Cardiac fibroblast (primary cell): ENCODE measurements around the gene PTPRT.

Source experiments
- DNase-seq, 2 donors: peaks; one replicate each; pipeline versions ENCODE4 v3.0.0 to v3.0.0-alpha.2; 2010; ENCODE audit warnings: low read depth in 2 of 2
- H3K4me3 ChIP-seq, 2 donors: replicated peaks in 1 of 2; 1 replicate in 1 of 2; 2 replicates in 1 of 2; pipeline ENCODE4 v1.5.1; 2011; ENCODE audit warnings: low read depth in 2 of 2, low read length in 2 of 2, mild to moderate bottlenecking in 2 of 2, moderate library complexity in 1 of 2
- TF ChIP-seq, protein P1 (sequence below): IDR thresholded peaks from one replicate; pipeline ENCODE4 v1.5.1; 2011; ENCODE audit warnings: low read depth, mild to moderate bottlenecking, low read length, inconsistent platforms

PTPRT gene

DNA sequence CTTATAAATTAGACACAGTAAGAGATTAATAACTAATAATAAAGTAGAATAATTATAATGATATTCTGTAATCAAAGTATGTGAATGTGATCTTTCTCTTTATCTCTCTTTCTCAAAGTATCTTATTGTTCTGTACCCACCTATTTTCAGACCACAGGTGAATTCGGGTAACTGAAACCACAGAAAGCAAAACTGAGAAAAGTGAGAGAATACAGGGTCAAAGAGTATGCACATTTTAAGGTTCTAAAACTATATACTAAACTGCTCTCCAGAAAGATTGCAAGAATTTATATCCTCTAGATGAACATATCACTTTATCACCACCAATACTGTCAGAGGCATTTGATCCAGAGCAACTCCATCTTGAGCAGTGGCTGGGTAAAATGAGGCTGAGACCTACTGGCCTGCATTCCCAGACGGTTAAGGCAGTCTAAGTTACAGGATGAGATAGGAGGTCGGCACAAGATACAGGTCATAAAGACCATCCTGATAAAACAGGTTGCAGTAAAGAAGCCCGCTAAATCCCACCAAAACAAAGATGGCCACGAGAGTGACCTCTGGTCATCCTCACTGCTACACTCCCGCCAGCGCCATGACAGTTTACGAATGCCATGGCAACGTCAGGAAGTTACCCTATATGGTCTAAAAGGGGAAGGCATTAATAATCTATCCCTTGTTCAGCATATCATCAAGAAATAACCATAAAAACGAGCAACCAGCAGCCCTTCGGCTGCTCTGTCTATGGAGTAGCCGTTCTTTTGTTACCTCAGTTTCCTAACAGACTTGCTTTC lies 211.3 kb downstream of the PTPRT start:
- no peak for DNase-seq
- H3K4me3 ChIP-seq = no peak overlapping the region
- TF ChIP-seq, protein P1, sequence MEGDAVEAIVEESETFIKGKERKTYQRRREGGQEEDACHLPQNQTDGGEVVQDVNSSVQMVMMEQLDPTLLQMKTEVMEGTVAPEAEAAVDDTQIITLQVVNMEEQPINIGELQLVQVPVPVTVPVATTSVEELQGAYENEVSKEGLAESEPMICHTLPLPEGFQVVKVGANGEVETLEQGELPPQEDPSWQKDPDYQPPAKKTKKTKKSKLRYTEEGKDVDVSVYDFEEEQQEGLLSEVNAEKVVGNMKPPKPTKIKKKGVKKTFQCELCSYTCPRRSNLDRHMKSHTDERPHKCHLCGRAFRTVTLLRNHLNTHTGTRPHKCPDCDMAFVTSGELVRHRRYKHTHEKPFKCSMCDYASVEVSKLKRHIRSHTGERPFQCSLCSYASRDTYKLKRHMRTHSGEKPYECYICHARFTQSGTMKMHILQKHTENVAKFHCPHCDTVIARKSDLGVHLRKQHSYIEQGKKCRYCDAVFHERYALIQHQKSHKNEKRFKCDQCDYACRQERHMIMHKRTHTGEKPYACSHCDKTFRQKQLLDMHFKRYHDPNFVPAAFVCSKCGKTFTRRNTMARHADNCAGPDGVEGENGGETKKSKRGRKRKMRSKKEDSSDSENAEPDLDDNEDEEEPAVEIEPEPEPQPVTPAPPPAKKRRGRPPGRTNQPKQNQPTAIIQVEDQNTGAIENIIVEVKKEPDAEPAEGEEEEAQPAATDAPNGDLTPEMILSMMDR = no peak

- TF ChIP-seq, protein P1 = no peak
- no peak overlapping the region for H3K4me3 ChIP-seq
- DNase-seq = no peak
Observed at GRCh38 chr20:42975974-42976373, 213.7 kb downstream of the PTPRT start.

DNA sequence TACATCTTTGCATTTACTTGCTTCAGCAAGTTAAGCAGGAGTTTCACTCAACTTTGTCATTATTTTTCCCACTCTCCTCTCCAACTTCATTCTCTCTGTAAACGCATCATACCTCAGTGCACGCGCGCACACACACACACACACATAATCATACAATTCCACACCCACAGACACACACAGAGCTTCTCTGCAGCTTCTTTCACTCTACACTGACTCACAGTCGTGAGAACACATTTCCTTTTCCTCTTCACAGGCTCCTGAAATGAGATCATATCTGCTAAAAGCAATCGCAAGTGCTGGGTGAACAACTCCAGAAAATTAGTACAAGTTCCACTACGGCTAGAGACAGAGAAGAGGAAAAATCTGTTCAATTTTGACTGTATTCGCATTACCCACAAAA lies 215.4 kb downstream of the PTPRT start:
- no peak for DNase-seq
- TF ChIP-seq, protein P1 = no peak
- no peak overlapping the region for H3K4me3 ChIP-seq

GRCh38 chr20:42972591-42972990 lies 217.1 kb downstream of the PTPRT start:
- no peak overlapping the region for H3K4me3 ChIP-seq
- DNase-seq = no peak
- TF ChIP-seq, protein P1 = no peak

GRCh38 chr20:42968746-42969145 lies 221.0 kb downstream of the PTPRT start:
- DNase-seq = no peak
- TF ChIP-seq, protein P1 = no peak
- no peak overlapping the region for H3K4me3 ChIP-seq

- TF ChIP-seq, protein P1 = no peak
- no peak for DNase-seq
Observed at GRCh38 chr20:42963796-42964195, 225.9 kb downstream of the PTPRT start.

DNA sequence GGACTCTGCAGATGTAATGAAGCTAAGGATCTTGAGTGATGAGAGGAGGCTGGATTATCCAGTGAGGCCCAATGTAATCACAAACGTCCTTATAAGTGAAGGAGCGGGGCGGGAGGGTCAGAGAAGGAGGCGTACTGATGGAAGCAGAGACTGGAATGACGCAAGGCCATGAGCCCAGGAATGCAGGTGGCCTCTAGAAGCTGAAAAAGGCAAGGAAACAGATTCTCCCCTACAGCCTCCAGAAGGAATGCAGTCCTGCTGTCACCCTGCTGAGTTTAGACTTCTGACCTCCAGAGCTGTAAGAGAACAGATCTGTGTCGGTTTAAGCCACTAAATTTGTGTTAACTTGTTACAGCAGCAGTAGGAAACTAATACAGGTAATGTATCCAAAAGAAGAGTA lies 227.9 kb downstream of the PTPRT start:
- no peak overlapping the region for H3K4me3 ChIP-seq
- TF ChIP-seq, protein P1 = no peak
- no peak for DNase-seq

More at GRCh38 chr20:42963796-42964195, 225.9 kb downstream of the PTPRT start:
- H3K4me3 ChIP-seq = no peak overlapping the region
